T-helper 1 cell (primary cell): ENCODE data around the gene SH3RF3.

Experiments used
- DNase-seq, 5 donors: peaks; one replicate each; pipeline ENCODE4 v3.0.0-alpha.2; 2012 to 2020

SH3RF3 gene

DNA sequence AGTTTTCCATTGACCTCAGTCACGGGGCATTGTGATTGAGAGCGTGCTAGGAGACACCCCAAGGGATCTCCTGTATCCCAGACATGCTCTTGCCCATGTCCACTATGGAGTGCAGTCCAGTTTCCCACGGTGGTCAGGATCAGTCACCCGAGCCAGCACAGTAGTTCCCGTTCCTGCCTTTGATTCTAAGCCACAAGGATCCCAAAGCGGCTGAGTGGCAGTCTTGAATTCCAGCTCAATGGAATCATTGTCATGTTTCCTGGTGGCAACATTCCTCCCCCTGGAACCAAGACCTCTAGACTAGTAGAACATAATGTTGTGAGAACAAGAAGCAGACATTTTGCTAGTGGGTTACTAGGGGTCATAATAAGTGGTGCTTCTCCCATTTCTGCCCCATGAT is 330.5 kb downstream of the SH3RF3 start:
- DNase-seq = no peak

DNA sequence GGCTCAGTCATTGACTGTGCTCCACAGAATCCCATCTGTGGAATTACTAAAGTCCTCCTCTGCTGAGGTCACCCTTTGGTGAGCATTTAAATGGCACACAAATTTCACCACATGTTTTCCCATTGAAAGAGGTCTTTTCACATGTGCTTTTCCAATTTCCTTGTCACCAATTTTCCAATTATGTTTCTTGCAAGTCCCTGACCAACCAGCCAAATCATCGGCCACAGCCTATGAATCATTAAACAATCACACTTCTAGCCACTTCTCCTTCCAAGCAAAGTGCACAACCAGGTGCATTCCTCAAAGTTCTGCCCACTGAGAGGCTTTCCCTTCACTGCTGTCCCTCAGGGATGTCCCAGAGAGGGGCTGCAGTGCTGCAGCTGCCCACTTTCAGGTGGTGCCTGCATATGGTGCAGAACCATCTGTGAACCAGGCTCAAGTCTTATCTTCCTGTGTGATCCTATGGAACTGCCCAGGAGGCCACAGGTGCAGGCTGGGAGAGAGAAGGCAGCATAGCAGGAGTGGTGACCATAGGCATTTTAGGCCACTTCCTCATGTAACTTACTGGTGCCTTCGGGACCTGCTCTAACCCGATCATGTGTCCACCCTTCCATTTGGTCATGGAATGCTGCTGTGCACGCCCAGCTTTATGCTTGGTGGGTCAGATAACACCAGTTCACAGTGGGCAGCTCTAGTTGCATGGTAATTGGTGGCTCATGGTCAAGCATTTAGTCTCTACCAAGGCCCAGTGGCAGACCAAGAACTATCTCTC is 331.7 kb downstream of the SH3RF3 start:
- no peak for DNase-seq

DNA sequence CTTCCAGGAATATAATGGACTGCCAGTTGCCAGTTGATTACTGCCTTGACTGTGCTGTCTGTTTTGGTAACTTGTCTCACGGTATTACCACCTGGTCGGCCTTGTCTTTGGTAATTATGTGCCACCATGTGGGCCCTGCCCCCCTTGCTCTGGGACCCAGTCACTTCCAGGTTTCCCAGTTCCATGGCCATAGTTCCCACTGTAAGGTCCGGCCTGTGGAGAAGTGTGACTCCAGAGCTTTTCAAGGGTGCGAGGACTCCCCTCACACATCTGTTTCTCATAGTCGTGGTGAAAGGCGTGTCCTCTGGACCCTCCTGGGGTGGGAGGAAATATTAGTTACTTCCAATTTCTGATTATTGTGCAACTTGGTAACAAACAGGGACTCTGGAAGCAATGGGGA is 334.2 kb downstream of the SH3RF3 start:
- no peak for DNase-seq

DNA sequence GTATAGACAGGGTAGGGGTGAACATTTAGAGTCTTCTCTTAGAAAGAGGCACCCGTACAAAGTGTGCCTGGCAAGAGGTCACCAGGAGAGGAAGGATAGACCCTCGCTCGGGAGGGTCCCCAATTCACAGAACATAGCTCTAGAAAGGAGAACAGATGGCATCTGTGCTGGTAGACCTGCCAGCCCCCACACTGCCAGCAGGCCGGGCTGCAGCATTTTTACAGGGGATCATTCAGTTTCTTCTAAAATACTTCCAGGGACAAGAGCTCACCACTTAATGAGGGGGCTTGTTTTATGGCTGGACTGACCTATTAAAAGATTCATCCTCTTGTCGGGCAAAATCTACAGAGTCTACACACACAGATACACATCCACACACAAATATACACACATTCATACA is 334.9 kb downstream of the SH3RF3 start:
- DNase-seq = no peak

DNA sequence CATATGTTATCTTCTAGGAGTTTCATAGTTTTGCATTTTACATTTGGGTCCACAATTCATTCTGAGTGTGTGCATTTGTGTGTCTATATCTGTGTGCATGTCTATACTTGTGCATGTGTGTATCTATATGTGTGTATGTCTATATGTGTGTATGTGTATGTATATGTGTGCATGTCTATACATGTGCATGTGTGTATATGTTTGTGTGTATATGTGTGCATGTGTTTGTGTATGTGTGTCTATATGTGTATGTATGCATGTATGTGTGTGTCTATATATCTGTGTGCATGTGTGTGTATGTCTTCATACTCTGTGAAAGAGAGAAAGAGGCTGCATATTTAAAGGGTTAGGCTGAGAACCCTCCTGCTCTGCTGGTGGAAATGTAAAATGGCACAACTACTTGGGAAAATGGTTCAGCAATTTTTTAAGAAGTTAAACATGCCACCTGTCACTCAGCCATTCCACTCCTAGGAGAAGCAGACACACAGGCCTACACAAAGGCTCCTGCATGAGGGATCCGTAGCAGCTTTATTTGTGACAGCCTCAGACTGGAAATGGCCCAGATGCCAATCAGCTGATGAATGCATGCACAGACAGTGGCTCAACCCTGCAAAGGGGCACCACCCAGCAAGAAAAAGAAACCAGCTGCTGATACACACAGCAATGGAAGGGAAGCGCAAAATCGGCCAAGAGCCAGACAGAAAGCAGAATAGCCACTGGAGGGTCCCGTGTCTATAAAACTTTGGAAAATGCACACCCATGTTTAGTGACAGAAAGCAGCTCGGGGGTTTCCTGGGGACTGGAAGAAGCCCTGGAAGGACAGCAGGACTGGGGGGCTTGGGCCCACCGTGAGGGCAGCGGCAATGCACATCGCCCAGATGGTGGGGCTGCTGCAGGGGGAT is 337.9 kb downstream of the SH3RF3 start:
- no peak for DNase-seq

DNA sequence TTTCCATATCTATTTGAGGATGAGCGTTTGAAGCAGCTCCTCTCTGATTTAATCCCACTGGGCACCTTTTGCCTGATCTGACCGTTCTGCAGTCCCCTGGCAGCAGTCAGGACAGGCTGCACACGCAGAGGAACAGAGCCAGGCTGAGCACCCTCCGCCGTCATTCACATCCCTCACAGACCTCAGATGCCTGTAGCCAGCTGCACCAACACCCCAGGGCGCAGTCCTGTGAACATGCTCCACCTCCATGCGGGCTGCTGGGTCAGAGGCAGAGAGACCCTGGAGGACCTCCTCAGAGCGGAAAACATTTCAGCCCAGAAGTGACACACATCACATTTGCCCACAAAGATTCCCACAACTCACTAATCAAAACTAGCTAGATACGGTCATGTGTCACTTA is 338.7 kb downstream of the SH3RF3 start:
- no peak for DNase-seq

DNA sequence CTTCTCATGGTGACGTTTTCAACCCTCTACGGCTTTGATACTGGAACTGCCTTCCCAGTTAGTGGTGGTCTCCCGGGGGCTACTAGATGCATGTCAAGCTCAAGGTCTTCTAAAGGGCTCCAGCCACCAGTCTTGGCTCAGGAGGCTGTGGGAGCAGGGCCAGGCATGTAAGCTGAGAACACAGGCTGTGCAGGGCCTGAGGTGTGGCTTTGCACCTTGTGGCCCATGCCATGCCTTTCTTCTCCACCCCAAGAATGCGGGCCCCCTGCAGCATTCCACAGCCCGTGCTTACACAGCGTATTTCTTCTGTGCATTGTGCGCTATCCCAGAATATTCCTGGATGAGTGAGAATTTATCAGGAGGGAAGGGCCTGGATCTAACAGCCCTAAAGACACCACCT is 339.9 kb downstream of the SH3RF3 start:
- no peak for DNase-seq

DNA sequence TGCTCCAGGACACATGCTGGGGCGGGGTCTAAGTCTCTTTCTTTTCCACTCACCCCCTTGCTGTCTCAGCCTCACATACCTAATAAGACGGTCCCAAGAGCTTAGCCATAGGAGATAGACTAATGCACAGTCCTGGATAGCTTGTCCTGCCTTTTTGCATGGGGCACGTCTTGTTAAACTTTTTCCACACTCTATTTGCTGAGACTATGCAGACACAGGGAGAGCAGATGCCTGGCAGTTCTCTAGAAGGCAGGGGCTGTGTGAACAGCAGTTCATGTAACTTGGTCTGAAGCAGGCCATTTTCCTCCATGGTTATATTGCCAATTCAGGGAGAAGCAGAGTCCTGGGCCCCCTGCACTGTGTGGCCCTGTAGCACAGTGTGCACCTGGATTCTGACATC is 342.7 kb downstream of the SH3RF3 start:
- DNase-seq = no peak

DNA sequence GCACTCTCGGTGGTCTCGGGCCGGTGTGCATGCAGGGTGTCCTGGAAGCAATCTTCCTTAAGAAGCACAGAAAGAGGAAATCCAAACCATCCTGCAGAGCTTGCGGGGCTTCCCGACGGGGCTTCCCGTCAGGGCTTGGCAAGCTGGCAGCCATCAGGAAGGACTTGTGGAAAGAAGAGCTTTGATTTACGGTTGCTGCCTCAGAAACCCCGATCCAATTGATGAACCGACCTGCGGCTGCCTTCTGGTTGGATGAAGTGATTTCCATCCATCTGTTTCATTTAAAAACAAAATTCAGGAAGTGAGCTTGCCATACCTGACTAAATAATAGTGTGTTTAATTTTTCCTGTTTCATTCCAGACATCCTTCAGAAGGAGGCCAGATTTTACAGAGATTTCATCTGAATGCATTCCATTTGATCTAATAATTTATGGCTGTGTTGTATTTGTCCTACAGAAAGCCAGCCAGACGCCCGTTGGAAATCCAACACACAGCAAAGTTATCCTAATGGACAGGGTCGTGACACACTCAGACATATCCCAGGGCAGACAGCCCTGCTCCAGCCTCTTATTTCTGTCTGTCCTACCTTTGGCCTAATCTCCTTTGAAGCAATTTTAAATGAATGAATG is 343.4 kb downstream of the SH3RF3 start:
- no peak for DNase-seq

DNA sequence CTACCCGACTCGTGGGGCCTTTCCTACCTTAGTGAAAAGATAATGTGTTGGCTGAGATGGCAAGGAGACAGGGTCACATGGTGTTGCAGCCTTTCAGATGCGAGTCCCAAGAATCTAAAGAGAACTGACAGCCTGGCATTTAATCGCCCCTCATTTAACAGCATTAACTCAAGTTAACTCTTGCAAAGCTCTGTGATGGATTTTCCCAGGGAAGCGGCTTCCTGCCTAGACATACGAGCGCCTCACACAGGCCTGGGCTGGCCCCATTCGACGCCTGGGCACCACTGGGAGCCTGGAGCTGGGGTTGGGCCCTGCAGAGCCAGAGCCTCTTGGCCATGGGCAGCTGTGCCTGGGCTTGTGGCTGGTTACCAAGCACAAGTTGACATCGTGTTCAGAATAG is 344.0 kb downstream of the SH3RF3 start:
- no peak for DNase-seq

DNA sequence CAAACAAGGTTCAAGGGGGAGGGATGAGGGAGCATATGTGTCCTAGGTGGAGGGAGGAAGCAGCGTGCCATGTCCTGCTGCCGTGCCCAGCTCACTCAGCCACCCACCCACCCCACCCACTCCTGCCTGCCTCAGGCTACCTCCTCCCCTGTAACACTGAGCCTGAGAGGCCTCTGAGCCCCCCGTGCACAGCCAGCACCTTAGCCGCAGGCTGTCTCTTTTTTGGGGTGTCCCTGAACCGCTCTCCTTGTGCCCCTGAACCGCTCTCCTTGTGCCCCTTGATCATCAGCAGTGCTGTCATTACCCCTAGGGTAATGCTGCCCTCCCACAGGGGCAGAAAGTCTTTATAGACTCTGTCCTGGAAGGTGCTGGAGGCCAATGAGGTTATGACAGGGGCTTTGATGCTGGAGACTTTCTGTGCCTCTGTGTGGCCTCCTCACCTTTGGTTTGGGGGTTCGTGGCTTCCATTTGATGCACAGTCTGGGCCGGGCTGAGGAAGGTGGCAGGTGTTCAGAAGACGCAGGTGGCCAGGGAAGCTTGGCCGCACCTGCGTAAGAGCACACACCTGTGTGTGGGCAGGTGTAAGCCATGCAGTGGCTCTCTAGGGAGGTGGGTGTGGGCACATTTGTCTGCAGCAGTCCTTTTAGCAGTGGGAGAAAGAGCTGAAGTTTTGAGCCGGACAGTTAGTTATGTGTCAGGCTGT is 344.8 kb downstream of the SH3RF3 start:
- DNase-seq = no peak

DNA sequence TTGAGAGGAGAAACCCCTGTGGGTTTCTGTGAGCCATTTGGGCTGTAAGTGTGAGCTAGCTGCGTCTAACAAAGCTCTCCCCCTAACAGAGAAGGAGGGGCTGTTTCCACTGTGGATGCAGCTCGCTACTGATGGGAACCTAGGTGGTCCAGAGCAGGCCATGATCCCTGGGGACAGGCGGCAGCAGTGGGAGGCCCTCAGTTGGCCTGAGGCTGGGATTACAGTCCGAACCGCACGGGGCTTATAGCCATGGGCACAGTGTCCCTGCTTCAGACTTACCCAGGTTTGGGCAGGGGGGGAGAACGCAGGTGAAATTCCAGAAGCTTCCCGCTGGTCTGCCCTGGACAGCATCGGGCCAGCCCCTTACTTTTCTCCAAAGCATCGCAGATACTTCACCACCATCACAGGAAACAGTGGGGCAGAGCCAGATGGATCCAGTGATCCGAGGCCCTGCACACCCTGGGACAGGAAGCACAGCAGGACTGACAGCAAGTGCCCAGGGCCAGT is 345.4 kb downstream of the SH3RF3 start:
- no peak for DNase-seq

DNA sequence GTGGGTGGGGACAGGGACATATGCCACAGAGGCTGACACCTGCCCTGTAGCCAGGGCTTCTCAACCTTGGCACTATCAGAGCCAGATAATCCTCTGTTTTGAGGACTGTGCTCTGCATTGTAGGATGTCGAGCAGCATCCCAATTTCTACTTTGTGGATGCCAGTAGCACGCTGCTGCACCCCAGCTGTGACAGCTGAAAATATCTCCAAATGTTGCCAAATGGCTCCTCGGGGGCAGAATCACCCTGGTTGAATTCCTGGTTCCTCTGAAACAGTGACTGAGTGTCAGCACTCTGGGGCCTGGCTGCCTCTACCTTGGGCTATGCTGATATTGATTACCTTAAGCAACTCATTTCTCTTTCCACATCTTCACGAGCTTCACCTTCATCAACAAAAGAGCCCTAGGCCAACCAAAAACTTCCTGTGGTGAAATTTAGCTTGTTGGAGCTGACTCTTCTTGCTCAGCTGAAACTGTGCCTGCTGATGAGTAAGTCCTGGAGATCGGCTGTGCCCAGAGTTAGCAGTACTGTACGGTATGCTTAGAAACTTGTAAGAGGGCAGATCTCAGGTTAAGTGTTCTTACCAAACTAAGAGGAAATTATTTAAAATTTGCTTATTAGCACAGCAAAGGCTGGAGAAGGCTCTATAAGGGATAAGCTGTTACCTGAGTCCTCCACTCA is 346.7 kb downstream of the SH3RF3 start:
- DNase-seq = peak in 1 of 5 donors; percentile 18

DNA sequence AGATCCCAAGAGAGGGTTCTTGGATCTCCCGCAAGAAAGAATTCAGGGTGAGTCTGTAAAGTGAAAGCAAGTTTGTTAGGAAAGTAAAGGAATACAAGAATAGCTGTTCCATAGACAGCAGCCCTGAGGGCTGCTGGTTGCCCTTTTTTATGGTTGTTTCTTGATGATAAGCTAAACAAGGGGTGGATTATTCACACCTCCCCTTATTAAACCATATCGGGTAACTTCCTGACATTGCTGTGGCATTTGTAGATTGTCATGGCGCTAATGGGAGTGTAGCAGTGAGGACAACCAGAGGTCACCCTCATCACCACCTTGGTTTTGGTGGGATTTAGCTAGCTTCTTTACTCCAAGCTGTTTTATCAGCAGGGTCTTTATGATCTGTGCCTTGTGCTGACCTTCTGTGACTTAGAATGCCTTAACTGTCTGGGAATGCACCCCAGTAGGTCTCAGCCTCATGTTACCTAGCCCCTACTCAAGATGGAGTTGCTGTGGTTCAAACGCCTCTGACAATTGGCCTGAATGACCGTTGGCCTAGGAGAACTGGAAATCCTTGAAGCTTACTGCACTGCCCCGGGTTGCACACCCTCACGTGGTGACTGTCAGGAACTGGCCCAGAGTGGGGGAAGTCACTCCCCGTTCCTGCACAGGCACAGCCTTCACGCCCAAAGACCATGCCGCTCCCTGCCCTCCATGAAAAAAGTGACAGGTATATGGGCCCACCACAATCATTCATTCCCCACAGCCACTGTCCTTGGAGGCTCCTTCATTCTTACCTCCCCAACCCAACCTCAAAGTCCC is 347.8 kb downstream of the SH3RF3 start:
- DNase-seq = no peak

DNA sequence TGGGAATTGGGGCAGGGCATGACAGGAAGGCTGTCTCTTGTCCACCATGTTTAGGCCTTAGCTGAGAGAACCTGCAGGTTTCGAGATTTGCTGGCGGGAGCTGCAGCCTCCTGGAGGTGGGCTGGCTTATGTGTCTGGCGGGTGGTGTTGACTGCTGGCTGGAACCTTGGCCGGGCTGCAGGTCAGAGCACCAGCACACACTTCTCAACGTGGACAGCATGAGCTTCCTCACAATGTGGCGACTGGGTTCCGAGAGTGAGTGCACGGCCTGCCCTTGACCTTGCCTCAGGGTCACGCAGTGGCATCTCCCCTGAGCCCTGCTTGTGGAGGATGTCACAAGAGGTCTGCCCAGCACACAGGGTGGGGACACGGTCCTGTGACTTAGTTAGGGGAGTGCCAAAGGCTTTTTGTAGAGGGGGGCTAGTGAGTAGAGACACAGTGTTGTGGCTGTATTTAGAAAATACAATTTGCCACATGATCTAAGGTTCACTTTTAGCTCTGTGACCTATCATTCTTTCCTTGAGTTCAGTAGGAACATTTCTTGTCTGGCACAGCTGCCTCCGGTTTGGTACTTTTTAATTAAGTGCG is 350.0 kb downstream of the SH3RF3 start:
- no peak for DNase-seq

DNA sequence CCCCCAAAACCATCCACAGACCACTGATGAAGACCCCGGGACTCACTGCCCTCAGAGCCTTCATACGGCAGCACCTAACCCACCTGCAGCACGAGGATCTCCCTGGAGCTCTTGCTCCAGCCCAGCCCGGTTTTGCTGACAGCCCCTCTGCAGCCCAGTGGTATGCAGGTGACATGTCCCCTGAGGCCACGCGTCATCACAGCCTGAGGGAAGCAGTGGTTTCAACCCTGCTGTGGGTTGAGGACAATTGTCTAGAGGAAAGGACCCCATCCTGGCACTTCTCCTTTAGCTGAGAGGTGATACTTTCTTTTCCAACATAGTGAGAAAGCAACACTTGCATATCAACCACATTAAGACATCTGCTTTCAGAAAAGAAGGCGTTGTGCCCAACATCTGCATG is 350.8 kb downstream of the SH3RF3 start:
- no peak for DNase-seq

DNA sequence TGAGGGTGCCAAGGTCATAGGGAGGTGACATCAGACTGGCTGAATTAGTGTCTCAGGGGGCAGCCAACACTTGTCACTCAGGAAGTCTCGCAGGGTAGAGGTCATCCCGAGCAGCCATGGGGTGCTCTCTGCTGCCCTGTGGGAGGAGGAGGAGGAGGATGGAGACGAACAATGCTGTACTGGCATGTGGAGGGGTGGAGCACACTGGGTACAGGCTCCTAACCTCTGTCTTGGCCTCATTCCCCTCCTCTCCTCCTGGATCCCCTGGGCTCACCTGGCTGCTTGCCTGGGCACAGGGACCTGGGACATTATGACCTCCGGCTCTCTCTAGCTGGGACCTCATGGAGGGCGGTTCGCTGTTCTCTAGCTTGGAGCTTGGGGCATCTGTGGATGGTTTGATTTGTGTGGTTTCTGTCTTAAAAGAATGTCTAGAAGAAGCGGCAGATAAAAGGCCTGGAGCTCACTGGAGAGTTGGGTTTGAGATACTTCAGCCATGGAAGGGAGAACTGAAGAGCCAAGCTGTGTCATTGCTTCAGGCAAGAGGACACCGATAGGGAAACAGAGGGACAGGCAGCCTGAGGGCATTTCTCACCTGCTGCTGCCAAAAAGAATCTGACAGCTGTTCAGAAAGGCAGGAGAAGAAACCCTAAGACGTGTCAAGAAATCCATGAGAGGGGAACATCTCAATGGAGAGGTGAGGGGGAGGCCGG is 351.6 kb downstream of the SH3RF3 start:
- no peak for DNase-seq

DNA sequence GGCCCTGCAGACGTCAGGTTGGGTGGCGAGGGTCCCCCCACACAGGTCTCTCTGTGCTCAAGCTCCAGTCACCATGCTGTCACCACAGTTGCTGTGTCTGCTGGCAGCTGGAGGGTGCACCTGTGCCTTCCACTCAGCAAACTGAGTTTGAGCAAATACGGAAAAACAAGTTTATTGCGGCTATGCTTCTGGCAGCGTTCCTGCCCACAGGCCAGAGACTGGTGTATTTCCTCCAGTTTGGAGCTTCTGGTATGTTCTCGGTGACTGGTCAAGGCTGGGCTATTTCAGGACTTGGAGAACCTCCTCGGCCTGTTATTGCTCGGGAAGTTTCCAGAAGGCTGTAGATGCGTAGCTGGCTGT is 352.2 kb downstream of the SH3RF3 start:
- DNase-seq = no peak

DNA sequence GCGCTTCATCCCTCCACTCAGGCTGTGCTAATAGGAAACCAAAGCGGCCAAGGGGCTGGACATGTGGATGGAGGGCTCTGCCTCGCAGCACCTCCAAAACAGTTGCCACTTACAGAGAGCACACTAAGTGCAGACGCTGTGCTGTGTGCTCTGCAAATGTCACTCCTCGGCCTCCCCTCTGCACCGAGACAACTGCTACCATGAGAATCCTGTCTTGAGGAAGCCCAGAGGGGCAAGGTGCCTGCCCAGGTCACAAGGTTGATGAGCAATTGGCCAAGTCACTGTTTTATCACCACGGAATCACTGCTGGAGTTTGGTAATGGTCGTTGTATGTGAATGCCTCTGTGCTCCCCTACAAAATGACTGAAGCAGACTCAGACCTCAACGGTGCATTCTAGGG is 352.6 kb downstream of the SH3RF3 start:
- DNase-seq = no peak

DNA sequence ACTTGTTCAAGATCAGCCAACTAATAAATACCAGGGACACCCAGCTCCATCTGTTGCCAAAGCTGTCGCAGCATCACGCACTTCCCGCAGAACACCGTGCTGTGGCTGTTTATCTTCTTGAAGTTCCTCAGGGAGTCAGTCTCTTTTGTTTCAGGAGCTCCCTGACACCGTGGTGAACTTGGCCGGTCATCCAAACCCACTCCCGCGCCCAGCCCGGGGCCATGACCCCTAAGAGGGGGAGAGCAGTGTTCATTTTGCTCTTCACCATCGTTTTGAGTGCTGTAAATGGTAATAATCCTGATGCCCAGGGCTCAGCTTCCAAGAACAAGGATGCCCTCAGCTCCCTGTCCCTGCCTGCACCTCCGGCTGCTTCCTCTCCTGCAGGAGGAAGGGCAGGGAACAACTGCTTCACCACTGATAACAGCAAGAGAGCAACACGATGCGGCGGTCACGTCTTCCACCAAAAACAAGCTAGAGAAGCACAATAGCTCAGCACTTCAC is 353.4 kb downstream of the SH3RF3 start:
- no peak for DNase-seq
